DOHH2 (cell line): ENCODE results near the gene ALK.

Source experiments
- EZH2phosphoT487 ChIP-seq: fragments of 200-600 bp; sonication (generic); IDR thresholded peaks from 2 replicates; pipeline ENCODE4 v1.6.1; 2017; ENCODE audit warnings: borderline replicate concordance, mild to moderate bottlenecking, antibody characterized with exemption, low read length, moderate library complexity, mixed read lengths
- TF ChIP-seq, protein P1 (sequence below): fragments of 200-600 bp; sonication (generic); IDR thresholded peaks from one replicate; pipeline ENCODE4 v1.5.1; 2014; ENCODE audit warnings: antibody characterized with exemption, mild to moderate bottlenecking, low read depth, low read length; ENCODE audit not compliant: poor library complexity, severe bottlenecking

GRCh38 chr2:29236074-29236473 is 685.3 kb downstream of the ALK start:
- TF ChIP-seq, protein P1, sequence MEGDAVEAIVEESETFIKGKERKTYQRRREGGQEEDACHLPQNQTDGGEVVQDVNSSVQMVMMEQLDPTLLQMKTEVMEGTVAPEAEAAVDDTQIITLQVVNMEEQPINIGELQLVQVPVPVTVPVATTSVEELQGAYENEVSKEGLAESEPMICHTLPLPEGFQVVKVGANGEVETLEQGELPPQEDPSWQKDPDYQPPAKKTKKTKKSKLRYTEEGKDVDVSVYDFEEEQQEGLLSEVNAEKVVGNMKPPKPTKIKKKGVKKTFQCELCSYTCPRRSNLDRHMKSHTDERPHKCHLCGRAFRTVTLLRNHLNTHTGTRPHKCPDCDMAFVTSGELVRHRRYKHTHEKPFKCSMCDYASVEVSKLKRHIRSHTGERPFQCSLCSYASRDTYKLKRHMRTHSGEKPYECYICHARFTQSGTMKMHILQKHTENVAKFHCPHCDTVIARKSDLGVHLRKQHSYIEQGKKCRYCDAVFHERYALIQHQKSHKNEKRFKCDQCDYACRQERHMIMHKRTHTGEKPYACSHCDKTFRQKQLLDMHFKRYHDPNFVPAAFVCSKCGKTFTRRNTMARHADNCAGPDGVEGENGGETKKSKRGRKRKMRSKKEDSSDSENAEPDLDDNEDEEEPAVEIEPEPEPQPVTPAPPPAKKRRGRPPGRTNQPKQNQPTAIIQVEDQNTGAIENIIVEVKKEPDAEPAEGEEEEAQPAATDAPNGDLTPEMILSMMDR: no peak
- no peak for TF ChIP-seq EZH2phosphoT487
